NCI-H146 treated with DMSO at 0.1 percent for 48 hours (cell line): ENCODE results near the gene NEDD4.
A peak's percentile ranks its signal among the peaks of the same experiment; 100 is the strongest.
"Not testable (repeated sequence)": the region's sequence is repeated elsewhere in the genome, so short reads cannot be mapped to it uniquely, and the experiment has no call there.

Source experiments
- DNase-seq: peaks from one replicate; lab custom pipeline; 2025; ENCODE audit not compliant: unreplicated experiment; lab: John Stamatoyannopoulos, UW

NEDD4 gene

DNA sequence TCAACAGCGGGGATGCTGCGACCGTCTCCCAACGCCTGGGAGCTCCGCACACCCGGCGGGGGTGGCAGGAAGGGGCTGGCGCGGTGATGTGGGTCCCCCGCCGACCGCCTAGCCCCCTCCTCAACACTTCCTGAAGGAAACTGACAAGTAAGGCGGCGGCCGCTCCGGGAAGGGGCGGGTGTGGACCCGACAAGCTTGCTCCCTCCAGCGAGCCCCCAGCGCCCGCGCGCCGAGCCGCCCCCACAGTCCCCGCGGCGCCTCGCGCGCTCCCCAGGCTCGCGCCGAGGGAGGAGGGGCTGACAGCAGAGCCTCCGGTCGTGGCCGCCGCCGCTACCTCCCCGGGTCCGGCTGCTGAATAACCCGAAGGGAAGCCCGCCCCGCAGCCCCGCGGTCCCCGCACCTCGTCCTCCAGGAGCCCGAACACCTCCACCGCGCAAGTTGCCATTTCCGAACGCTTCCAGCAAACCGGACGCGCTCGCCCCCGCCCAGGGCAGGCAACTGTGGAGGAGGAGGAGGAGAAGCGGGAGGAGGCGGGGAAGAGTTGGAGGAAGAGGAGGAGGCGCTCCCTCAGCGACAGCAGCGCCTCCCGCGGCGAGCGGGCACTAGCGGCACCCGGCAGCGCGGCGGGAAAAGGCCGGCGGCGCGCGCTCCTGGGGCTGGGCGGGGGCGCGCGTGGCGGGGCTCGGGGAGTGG lies at the start of gene NEDD4:
NEDD4 (minus strand) TSS at position 502 of the 693 bp plus-strand sequence; CDS start at position 445, 57 bp downstream.
- peak; percentile 22 for DNase-seq

DNA sequence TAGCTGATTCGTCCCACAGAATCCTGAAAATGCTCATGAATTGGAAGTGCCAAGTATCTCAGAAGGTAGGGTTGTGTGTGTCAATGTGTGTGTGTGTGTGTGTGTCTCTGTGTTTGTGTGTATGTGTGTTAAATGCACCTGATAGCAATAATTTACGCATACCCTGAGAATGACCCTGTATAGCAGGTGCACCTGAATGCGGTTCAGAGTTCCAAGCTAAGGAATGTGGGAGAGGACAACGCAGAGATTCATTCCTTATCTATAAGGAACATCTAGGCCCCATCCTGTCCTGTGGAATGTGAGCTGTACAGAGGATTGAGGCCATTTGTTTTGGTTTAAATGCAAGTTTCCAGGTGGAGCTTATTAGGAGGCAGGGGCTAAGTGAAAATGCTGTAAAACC lies 49.1 kb upstream of the NEDD4 start:
- DNase-seq, result no peak

DNA sequence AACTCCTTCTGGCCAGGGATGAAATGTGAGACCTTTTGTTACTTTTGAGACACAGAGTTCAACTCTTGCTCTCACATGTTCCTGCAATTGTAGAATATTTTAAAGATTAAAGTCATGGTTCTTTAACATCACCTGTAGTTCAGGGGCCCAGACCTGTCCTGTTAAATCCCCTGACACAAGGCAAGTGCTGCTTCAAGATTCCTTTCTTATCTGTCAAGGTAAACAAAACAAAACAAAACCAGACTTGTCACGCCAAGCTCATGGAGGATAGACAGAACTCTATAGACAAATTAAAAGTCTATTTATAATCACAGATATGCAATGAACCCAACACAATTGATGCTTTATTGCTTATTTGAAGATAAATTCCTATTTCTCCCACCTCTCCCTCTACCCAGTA lies 48.6 kb upstream of the NEDD4 start:
- no peak for DNase-seq

DNA sequence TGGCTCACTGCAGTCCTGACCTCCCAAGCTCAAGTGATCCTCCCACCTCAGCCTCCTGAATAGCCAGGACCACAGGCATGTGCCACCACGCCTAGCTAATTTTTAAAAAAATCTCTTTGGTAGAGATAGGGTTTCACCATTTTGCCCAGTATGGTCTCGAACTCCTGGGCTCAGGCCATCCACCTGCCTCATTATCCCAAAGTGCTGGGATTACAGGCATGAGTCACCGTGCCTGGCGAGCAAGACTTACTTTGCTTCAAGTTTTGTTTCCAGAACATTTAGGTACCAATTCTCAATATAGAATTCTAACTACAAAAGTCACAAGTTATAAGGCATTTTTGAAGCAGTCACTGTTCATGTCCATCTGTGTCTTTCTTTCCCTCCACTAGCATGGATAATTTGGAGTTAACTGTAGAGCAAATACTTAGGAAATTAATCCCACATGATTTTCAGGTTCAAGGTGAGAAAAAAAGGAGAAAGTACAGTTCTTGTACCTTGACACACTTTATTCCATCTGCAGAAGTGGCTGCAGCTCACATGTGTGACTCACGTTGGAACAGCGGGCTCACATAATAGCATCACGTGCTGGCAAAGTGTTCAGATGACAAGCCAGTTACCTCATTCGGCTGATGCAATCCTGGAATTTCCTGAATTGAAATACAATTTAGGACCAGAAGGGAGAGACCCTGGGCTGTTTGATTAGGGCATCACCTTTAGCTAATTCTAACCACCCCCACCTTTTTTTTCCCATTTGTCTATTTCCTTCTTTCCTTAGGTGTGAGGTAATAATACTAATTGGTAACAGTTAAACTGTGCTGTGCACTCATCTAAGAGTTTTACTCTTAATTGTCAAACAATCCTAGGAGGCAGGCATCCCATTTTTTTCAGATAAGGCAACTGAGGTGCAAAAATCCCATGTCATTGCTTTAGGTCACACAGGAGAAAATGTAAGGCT lies 46.9 kb upstream of the NEDD4 start:
- DNase-seq, result peak; percentile 4

DNA sequence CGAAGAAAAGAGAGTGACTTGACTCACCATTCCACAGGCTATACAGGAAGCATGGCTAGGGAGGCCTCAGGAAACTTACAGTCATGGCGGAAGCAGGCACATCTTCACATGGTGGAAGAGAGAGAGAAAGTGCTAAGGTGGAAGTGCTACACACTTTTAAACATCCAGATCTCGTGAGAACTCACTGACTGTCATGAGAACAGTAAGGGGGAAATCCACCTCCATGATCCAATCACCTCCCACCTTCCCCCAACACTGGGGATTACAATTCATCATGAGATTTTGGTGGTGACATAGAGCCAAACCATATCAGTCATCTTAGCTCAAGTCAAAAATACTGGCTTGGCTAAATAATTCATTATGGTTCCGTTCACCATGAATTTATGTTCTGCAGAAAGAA lies 45.3 kb upstream of the NEDD4 start:
- no peak for DNase-seq

DNA sequence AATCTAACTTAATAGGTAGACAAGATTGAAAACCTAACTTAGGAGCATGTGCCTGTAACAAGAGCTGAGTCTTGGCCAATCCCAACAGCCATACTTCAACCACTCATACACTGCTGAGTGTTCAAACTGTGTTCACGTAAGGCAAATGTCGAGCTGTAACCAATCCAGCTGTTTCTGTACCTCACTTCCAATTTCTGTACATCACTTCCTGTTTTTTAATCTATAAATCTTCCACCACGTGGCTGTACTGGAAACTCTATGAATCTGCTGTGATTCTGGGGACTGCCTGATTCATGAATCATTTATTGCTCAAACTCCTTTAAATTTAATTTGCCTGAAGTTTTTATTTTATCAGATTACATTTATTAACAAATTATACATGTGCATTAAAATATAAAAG lies 44.6 kb upstream of the NEDD4 start:
- DNase-seq, result no peak

DNA sequence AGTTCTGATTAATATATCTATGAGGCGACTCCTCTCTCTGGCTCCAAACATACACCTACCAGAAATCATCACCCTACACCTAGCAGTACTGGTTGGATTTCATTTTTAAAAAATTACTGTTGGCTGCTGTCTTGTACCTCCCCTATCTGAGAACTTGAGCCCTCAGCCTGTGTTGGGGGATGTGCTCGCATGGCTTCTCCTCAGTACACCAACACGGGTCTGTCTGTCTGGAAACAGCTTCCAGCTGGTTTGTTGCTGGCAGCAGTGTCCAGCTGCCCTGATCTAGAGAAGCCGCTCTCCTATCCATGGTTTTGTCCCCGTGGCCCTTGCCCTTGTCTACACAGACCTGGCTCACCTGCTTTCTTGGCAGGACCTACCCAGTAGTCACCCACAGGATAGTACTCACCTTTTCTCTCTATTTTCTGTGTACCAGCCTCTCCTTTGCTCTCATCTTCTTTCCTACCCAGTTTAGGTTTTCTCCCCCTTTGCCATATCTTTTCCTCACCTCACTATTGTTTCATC lies 43.2 kb upstream of the NEDD4 start:
- DNase-seq, result no peak

DNA sequence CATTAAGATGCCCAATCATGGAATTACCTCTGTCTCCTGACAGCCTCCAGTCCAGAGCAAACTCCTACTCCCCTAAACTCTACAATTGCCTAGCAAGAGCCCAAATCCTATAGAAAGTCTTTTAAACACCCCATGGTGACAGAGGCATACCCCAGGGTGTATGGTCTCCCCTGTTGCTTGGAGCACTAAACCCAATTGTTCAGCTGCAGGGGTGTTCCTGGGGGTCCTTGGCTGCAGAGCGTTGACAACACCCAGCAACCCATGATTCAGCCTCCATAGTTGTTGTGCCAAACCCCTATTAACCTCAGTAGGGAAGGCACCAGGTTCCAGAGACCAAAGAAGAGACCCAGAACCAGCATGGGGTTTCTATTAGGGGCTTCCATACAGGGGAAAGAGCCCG lies 41.8 kb upstream of the NEDD4 start:
- DNase-seq, result no peak

DNA sequence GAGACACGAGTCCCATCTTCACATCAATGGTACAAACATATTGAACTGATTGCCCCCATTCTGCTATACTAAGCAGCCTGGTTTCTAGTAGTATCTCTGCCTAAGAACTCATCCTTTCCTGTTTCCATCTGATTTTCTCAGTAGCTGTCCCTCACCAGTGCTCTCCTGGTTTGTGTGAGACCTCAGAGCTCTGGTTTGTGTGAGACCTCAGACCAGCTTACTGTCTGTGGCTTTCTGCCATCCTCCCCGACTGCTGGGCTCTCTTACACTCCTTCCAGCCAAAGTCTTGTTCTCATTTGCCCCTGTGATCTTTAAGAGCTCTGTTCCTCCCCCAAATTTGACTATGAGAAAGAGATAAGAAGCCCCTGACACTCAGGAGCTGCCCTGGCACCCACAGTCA lies 41.1 kb upstream of the NEDD4 start:
- no peak for DNase-seq

DNA sequence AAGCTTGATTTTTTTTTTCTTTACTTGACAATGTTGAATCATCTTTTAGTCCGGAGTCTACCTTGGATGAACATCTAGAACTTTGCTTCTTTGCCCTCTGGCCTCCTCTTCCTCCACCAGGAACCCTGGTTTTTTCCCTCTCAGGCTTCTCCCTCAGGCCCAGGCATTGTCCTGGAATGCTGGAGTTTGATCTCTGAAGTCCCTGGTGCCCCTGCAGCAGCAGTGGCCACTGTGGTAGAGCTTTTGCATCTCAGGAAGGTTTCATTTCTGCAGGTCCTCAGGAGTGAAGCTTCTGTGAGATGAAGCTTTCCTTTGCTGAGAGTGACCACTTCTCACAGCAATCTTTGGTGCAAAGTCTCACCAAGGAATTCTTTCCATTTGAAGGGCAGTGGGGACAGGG lies 39.0 kb upstream of the NEDD4 start:
- DNase-seq, result no peak

DNA sequence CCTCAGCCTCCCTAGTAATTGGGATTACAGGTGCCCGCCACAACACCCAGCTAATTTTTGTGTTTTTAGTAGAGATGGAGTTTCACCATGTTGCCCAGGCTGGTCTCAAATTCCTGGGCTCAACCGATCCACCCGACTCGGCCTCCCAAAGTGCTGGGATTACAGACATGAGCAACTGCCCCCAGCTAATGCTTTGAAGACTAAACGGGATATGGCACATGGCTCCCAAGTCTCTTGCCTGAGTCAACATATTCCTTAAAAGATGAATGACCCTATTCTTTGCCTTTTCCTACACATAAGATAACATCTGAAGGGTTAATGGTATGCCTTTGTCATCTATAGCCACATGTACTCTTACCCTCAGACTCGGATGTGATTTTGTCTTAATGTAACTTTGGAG lies 38.4 kb upstream of the NEDD4 start:
- no peak for DNase-seq

DNA sequence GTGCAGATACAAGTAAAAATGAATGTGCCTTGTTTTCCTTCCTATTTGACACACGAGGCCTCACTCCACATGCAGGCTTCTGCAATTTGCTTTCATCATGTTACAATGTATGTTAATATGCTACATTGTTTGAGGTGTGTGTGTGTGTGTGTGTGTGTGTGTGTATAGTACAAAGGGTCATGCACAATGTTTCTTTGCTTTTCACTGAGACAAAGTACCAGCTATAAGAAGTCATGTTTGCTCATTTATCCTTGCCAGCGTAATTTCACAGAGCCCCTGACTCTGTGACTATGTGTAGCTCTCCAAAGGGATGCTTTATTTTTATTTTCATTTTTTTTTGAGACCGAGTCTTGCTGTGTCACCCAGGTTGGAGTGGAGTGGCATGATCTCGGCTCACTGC lies 38.0 kb upstream of the NEDD4 start:
- no peak for DNase-seq

DNA sequence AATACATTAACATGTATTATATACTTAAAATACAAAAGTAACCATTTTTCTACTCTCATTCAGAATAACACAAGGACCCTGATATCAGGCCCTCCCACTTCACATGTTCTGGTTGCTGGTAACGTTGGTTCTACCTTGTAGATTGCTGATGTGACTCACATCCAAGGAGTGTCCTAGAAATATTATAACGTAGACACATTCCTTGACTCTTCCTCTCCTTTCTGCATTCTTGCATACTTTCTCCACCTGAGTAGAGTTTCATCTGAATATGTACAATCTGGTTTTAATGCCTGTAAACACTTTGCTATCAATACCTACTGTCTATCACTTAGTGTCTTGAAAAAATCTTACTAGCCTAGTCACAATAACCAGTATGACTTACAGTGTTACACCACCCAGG lies 35.0 kb upstream of the NEDD4 start:
- no peak for DNase-seq

DNA sequence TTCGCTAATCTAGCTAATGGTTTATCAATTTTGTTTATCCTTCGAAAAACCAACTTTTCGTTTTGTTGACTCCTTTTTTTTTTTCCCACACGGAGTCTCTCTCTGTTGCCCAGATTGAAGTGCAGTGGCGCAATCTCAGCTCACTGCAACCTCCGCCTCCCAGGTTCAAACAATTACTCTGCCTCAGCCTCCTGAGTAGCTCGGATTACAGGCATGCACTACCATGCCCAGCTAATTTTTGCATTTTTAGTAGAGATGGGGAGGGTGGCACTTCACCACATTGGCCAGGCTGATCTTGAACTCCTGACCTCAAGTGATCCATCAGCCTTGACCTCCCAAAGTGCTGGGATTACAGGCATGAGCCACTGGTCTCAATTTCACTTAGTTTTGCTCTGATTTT lies 29.7 kb upstream of the NEDD4 start:
- DNase-seq, result not testable (repeated sequence)

DNA sequence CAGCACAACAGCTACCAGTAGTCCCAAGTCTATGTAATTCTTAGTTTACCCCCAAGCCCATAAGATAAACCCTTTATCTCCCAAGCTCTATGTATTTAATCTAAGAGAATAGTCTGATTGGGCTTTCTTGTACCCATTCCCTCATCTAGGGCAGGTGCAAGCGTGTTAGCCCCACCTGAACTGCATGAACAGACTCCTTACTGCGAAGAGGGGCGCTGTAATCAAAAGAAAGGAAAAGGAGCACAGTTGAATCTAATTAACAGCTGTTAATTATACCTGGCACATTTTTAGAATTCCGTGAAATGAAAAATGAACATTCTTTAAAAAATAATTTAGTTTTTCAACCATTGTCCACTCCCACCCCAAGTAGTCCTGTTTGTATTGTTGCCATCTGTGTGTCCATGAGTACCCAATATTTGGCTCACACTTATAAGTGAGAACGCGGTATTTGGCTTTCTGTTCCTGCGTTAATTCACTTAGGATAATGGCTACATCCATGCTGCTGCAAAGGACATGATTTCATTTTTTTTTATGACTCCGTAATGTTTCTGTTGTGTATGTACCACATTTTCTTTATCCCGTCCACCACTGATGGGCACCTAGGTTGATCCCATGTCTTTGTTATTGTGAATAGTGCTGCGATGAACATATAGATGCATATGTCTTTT lies 26.5 kb upstream of the NEDD4 start:
- no peak for DNase-seq

DNA sequence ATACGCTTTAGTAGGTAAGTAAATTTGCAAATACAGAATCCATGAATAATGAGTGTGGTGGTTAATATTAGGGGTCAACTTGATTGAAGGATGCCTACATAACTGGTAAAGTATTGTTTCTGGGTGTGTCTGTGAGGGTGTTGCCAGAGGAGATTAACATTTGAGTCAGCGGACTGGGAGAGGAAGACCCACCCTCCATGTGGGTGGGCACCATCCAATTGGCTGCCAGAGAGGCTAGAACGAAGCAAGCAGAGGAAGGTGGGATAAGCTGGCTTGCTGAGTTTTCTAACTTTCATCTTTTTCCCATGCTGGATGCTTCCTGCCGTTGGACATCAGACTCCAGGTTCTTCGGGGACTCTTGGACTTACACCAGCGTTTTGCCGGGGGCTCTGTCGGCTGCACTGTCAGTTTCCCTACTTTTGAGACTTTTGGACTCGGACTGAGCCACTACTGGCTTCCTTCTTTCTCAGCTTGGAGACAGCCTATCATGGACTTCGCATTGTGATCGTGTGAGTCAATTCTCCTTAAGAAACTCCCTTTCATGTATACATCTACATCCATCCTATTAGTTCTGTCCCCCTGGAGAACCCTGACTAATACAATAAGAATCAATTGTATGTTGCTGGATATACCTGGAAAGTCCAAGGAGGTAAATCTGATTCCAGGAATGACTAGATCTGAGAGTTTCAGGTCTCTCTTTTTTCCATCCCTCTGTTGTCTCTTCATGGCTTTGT lies 25.8 kb upstream of the NEDD4 start:
- DNase-seq, result no peak

DNA sequence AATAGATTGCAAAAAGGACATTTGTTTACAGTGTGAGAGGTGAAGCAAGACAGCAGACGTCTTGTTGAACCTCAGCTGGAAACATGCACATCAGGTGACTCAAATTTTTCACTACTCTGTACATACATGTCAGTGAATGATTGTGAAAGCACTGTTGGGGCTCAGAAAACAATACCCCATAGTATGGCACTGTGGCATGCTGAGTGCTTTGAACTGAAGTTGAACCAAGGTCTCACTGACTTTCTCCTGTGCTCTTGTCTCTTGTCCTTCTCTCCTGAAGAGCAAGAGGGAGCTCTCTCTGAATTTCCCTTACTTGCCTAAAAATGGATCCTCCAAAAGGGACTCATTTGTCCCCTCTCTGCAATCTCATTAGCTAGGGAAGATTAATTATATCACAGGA lies 24.5 kb upstream of the NEDD4 start:
- no peak for DNase-seq

DNA sequence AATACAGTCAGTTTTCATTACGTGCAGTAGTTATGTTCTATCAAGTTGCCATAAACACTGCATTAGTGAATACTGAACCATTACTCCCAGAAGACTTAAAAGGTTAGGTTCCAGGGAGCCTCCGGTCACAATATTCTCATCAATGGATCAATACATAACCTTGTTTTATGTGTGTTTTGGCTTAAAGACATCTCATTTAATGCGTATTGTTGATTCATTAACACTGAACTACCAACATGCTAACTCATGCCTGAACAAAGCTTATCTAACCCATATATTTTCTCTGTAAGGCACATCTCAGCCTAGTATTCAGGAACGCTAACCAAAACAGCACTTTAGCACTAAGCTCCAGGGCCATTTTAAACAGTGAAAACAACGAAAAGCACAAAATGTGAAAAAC lies 24.1 kb upstream of the NEDD4 start:
- no peak for DNase-seq

DNA sequence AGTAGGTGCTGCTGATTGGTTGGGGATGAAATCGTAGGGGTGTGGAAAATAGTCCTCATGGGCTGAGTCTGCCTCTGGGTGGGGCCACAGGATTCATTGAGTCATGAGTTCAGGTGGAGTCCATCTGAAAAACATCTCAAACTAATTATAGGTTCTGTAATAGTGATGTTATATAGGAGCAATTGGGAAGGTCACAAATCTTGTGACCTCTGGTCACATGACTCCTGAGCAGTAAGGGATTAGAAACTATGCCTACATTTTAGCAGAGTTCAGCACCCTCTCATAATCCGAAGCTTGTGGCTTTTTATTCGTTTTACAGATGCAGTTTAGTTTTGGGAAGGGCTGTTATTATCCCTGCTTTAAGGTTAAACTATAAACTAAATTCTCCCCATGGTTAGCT lies 22.9 kb upstream of the NEDD4 start:
- no peak for DNase-seq

DNA sequence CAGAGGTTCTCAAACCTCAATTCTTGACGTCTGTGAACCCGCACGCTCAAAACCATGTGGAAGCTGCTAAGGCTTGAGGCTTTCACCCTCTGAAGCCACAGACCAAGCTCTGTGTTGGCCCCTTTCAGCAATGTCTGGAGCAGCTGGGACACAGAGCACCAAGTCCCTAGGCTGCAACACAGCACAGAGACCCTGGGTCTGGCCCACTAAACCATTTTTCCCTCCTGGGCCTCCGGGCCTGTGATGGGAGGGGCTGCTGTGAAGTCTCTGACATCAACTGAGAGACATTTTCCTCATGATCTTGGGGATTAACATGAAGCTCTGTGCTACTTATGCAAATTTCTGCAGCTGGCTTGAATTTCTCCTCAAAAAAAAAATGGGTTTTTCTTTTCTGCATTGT lies 21.3 kb upstream of the NEDD4 start:
- no peak for DNase-seq

DNA sequence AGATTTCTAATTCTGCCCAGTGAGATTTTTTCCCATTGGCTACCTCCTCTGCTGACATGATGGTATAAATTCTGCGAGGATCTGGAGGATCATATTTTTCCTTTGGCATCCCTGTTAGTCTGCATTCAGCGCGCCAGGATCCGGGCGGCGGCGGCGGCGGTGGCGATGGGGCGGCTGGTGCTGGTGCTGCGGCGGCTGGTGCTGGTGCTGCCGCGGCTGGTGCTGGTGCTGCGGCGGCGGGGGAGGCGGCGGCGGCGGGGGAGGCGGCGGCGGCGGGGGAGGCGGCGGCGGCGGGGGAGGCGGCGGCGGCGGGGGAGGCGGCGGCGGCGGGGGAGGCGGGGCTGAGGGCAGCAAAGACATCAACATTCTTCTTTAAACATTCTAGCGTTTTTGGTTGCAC lies 13.6 kb upstream of the NEDD4 start:
- not testable (repeated sequence) for DNase-seq
